HG03097 (cell line): Measurements from ENCODE around the gene SOAT1.

Experiments
- ATAC-seq: cut with Tn5 transposase; IDR thresholded peaks from one replicate; pipeline ENCODE4 v1.9.1; 2021; ENCODE audit not compliant: unreplicated experiment, low FRiP score

Gene SOAT1

GRCh38 chr1:179303200-179303785, 9.7 kb downstream of the SOAT1 start:
- ATAC-seq: no peak

GRCh38 chr1:179305450-179305849, 11.9 kb downstream of the SOAT1 start:
- no peak for ATAC-seq

- no peak for ATAC-seq
Measured at GRCh38 chr1:179310291-179310690, 16.7 kb downstream of the SOAT1 start.

- ATAC-seq: no peak
Measured at GRCh38 chr1:179310721-179311120, 17.1 kb downstream of the SOAT1 start.

GRCh38 chr1:179311149-179311700, 17.6 kb downstream of the SOAT1 start:
- no peak for ATAC-seq

- no peak for ATAC-seq
Measured at GRCh38 chr1:179313004-179313403, 19.4 kb downstream of the SOAT1 start.

GRCh38 chr1:179314928-179315327, 21.3 kb downstream of the SOAT1 start:
- ATAC-seq: no peak

GRCh38 chr1:179318491-179318890, 24.9 kb downstream of the SOAT1 start:
- ATAC-seq: no peak

- ATAC-seq: no peak
Measured at GRCh38 chr1:179321533-179322216, 28.1 kb downstream of the SOAT1 start.

GRCh38 chr1:179322557-179322956, 29.0 kb downstream of the SOAT1 start:
- ATAC-seq: no peak

- ATAC-seq: no peak
Measured at GRCh38 chr1:179323436-179323835, 29.8 kb downstream of the SOAT1 start.

- ATAC-seq: no peak
Measured at GRCh38 chr1:179325836-179326235, 32.2 kb downstream of the SOAT1 start.

GRCh38 chr1:179326746-179327145, 33.1 kb downstream of the SOAT1 start:
- no peak for ATAC-seq

- no peak for ATAC-seq
Measured at GRCh38 chr1:179327196-179327595, 33.6 kb downstream of the SOAT1 start.

- ATAC-seq: no peak
Measured at GRCh38 chr1:179327679-179328078, 34.1 kb downstream of the SOAT1 start.

- no peak for ATAC-seq
Measured at GRCh38 chr1:179329862-179330261, 36.3 kb downstream of the SOAT1 start.

GRCh38 chr1:179334440-179334839, 40.8 kb downstream of the SOAT1 start:
- ATAC-seq: no peak

GRCh38 chr1:179337288-179337687, 43.7 kb downstream of the SOAT1 start:
- ATAC-seq: no peak

- ATAC-seq: no peak
Measured at GRCh38 chr1:179337942-179338560, 44.5 kb downstream of the SOAT1 start.

GRCh38 chr1:179340918-179341317, 47.3 kb downstream of the SOAT1 start:
- no peak for ATAC-seq

GRCh38 chr1:179341943-179342547, 48.4 kb downstream of the SOAT1 start:
- no peak for ATAC-seq
